Measurements from ENCODE around the gene COL8A1.

The COL8A1 gene

GRCh38 chr3:99843590-99844258 is 205.3 kb downstream of the COL8A1 start:
- H3K9me3 ChIP-seq (replicated peaks in 1 of 11): peaks cover 0 to 7% (median 0%) of the 10 kb centered on the region in 11 experiments; a peak in 5 of 22 replicates
- peaks cover 0 to 83% (median 11%) of the 10 kb centered on the region in 11 experiments; a peak in 10 of 22 replicates for H4K20me1 ChIP-seq
- H3K9ac ChIP-seq: no peak overlapping the region; a peak in 1 of 22 replicates

GRCh38 chr3:99845331-99845730 is 206.9 kb downstream of the COL8A1 start:
- Histone ChIP-seq H3K27ac (peak overlapping the region in 6 of 11 experiments; percentile 3 to 36 (median 25); a peak in 10 of 22 replicates), H3K4me3 (peak overlapping the region in 1 of 10 experiments; percentile 36; a peak in 1 of 20 replicates), H3K9ac (peak overlapping the region in 1 of 11 experiments; percentile 14; a peak in 1 of 22 replicates), H3K4me2 (peak overlapping the region; percentile 47 to 85 (median 74)), H3K36me3 (peaks cover 0 to 6% (median 0%) of the 10 kb centered on the region in 11 experiments; a peak in 1 of 22 replicates), H3K9me3 (replicated peaks in 1 of 11) (peaks cover 0 to 9% (median 5%) of the 10 kb centered on the region in 11 experiments; a peak in 6 of 22 replicates), H4K20me1 (peaks cover 0 to 84% (median 15%) of the 10 kb centered on the region in 11 experiments; a peak in 10 of 22 replicates), H3K4me1 (peaks cover 29 to 46% (median 42%) of the 10 kb centered on the region in 10 experiments), H3K27me3 (no peaks in the 10 kb centered on the region)
- TF ChIP-seq Cebpa-rat (IDR thresholded peaks at IDR 0.05): no peak

More at GRCh38 chr3:99843590-99844258, 205.3 kb downstream of the COL8A1 start:
- no peaks in the 10 kb centered on the region for H3K27me3 ChIP-seq
- peak overlapping the region in 2 of 11 experiments; percentile 4 to 14; a peak in 2 of 22 replicates for H3K27ac ChIP-seq
- no peak overlapping the region for H3K4me3 ChIP-seq
- H3K4me2 ChIP-seq: peak overlapping the region; percentile 35 to 85 (median 74); a peak in 21 of 22 replicates
- TF ChIP-seq Cebpa-rat (IDR thresholded peaks at IDR 0.05): no peak
- H3K36me3 ChIP-seq: peaks cover 0 to 5% (median 0%) of the 10 kb centered on the region in 11 experiments; a peak in 1 of 22 replicates
- peaks cover 28 to 44% (median 39%) of the 10 kb centered on the region in 10 experiments for H3K4me1 ChIP-seq

GRCh38 chr3:99845999-99846398 is 207.6 kb downstream of the COL8A1 start:
- no peak overlapping the region for H3K9ac ChIP-seq
- H3K9me3 ChIP-seq (replicated peaks in 1 of 11): peaks cover 0 to 9% (median 5%) of the 10 kb centered on the region in 11 experiments; a peak in 6 of 22 replicates
- H3K4me2 ChIP-seq: peak overlapping the region in 9 of 11 experiments; percentile 13 to 84 (median 47); a peak in 10 of 22 replicates
- peaks cover 0 to 84% (median 15%) of the 10 kb centered on the region in 11 experiments; a peak in 10 of 22 replicates for H4K20me1 ChIP-seq
- no peaks in the 10 kb centered on the region for H3K27me3 ChIP-seq
- no peak for TF ChIP-seq Cebpa-rat (IDR thresholded peaks at IDR 0.05)
- H3K36me3 ChIP-seq: peaks cover 0 to 6% (median 0%) of the 10 kb centered on the region in 11 experiments; a peak in 1 of 22 replicates
- H3K27ac ChIP-seq: peak overlapping the region in 3 of 11 experiments; percentile 17 to 31 (median 19); a peak in 1 of 22 replicates
- no peak overlapping the region for H3K4me3 ChIP-seq
- peaks cover 35 to 53% (median 49%) of the 10 kb centered on the region in 10 experiments for H3K4me1 ChIP-seq

- Histone ChIP-seq H3K4me3 (no peak overlapping the region), H3K4me2 (peak overlapping the region in 7 of 11 experiments; percentile 22 to 84 (median 72); a peak in 9 of 22 replicates), H3K27ac (peak overlapping the region in 2 of 11 experiments; percentile 19 to 31; a peak in 2 of 22 replicates), H3K9ac (no peak overlapping the region), H3K4me1 (peaks cover 35 to 56% (median 50%) of the 10 kb centered on the region in 10 experiments), H3K36me3 (peaks cover 0 to 6% (median 0%) of the 10 kb centered on the region in 11 experiments; a peak in 1 of 22 replicates), H4K20me1 (peaks cover 0 to 84% (median 15%) of the 10 kb centered on the region in 11 experiments; a peak in 10 of 22 replicates), H3K9me3 (replicated peaks in 1 of 11) (peaks cover 0 to 9% (median 5%) of the 10 kb centered on the region in 11 experiments; a peak in 6 of 22 replicates), H3K27me3 (no peaks in the 10 kb centered on the region)
- 0 out of 22 replicates have a peak, but pooled peaks of 1 of the 11 experiments have one; percentile 36 for TF ChIP-seq Cebpa-rat (IDR thresholded peaks at IDR 0.05)
Measured at GRCh38 chr3:99846477-99847160, 208.2 kb downstream of the COL8A1 start.

- Histone ChIP-seq H3K9me3 (replicated peaks in 1 of 11) (peaks cover 0 to 9% (median 5%) of the 10 kb centered on the region in 11 experiments; a peak in 6 of 22 replicates), H3K27me3 (no peaks in the 10 kb centered on the region), H3K4me3 (no peak overlapping the region), H3K4me1 (peaks cover 30 to 54% (median 50%) of the 10 kb centered on the region in 10 experiments), H3K9ac (no peak overlapping the region), H3K27ac (no peak overlapping the region), H3K4me2 (no peak overlapping the region), H4K20me1 (peaks cover 0 to 84% (median 18%) of the 10 kb centered on the region in 11 experiments; a peak in 9 of 22 replicates), H3K36me3 (peaks cover 0 to 6% (median 0%) of the 10 kb centered on the region in 11 experiments; a peak in 1 of 22 replicates)
- no peak for TF ChIP-seq Cebpa-rat (IDR thresholded peaks at IDR 0.05)
Measured at GRCh38 chr3:99848433-99848832, 210.0 kb downstream of the COL8A1 start.

Data from BLaER1 treated with 17β-estradiol and CSF1 and Interleukin-3, amounts not matched to agents 10 nM and 100 nM (cell line).